GM12878 (cell line): ENCODE results near the gene SMYD5. TPM values are rescaled to one million over a fixed set of nuclear protein-coding genes. Genes with fewer than 3 reads are reported as not detected.

Source experiments
- ATAC-seq: fragments of 200-7000 bp; cut with Tn5 transposase; 3 replicates; pipeline ENCODE4 v1.9.1; 2020; ENCODE audit warnings: mild to moderate bottlenecking, moderate library complexity
- BruUV-seq: library from RNA; stranded (reverse); fragments of 400-500 nt; replicated peaks from 2 replicates; lab custom pipeline; 2021; lab: Mats Ljungman, UMichigan
- CTCF ChIA-PET: fragments of 300-600 bp; sonication (Branson Sonifier 250); formaldehyde crosslinking; extraction: SDS; loops from one replicate; lab custom pipeline; 2021; ENCODE audit warnings: inconsistent platforms; lab: Yijun Ruan, JAX
- POLR2A ChIA-PET: fragments of 350-600 bp; formaldehyde crosslinking; extraction: SDS; loops from one replicate; lab custom pipeline; 2021; ENCODE audit warnings: inconsistent platforms; lab: Charles Lee
- RAD21 ChIA-PET: fragments of 300-600 bp; sonication (Branson Sonifier 250); formaldehyde crosslinking; loops from one replicate; lab custom pipeline; 2023; ENCODE audit warnings: antibody characterized with exemption; ENCODE audit not compliant: unreplicated experiment; lab: Charles Lee
- SMC1A ChIA-PET: fragments of 300-600 bp; sonication (Branson Sonifier 250); formaldehyde crosslinking; loops from one replicate; lab custom pipeline; 2023; ENCODE audit not compliant: unreplicated experiment, uncharacterized antibody; lab: Charles Lee
- DNase-seq: peaks from one replicate; pipeline ENCODE4 v3.0.0-alpha.2; 2011; ENCODE audit warnings: low read depth, low spot score
- FAIRE-seq: peaks from 3 replicates; lab custom pipeline; 2011; peaks lifted over from hg19 to GRCh38; lab: Jason Lieb, UNC
- H2AFZ ChIP-seq: 2 replicates; pipeline ENCODE4 v1.6.0; 2011; ENCODE audit warnings: low read depth, low read length, control low read depth; ENCODE audit not compliant: control insufficient read depth
- H3K27ac ChIP-seq: 2 replicates; pipeline ENCODE4 v1.5.1; 2011; ENCODE audit warnings: control low read depth; ENCODE audit not compliant: control insufficient read depth, insufficient read depth
- H3K27me3 ChIP-seq, 2 experiments: replicated peaks in 1 of 2; 2 replicates each; pipeline versions ENCODE4 v1.6.0 to v1.6.1; 2011; ENCODE audit warnings: low read length in 1 of 2; ENCODE audit not compliant: control insufficient read depth in 2 of 2, insufficient read depth in 2 of 2
- H3K36me3 ChIP-seq, 2 experiments: 2 replicates each; pipeline ENCODE4 v1.5.1; 2011; ENCODE audit warnings: low read length in 1 of 2; ENCODE audit not compliant: control insufficient read depth in 2 of 2, insufficient read depth in 2 of 2
- H3K4me1 ChIP-seq: 2 replicates; pipeline ENCODE4 v1.6.1; 2011; ENCODE audit warnings: mild to moderate bottlenecking, low read length, moderate library complexity, mixed read lengths; ENCODE audit not compliant: control insufficient read depth, insufficient read depth
- H3K4me2 ChIP-seq: 2 replicates; pipeline ENCODE4 v1.6.0; 2011; ENCODE audit warnings: control low read depth; ENCODE audit not compliant: control insufficient read depth, insufficient read depth
- H3K4me3 ChIP-seq: fragments of 200-600 bp; sonication (generic); 2 replicates; pipeline ENCODE4 v1.5.1; 2016
- H3K79me2 ChIP-seq: 2 replicates; pipeline ENCODE4 v1.6.0; 2011; ENCODE audit warnings: low read length; ENCODE audit not compliant: control insufficient read depth, insufficient read depth
- H3K9ac ChIP-seq: 2 replicates; pipeline ENCODE4 v1.8.0; 2011; ENCODE audit warnings: low read length, control low read depth, mixed read lengths; ENCODE audit not compliant: control insufficient read depth, insufficient read depth
- H3K9me3 ChIP-seq: replicated peaks from 3 replicates; pipeline ENCODE4 v1.5.1; 2011; ENCODE audit warnings: mild to moderate bottlenecking, low read length; ENCODE audit not compliant: control insufficient read depth, insufficient read depth
- H4K20me1 ChIP-seq: 2 replicates; pipeline ENCODE4 v1.6.0; 2011; ENCODE audit not compliant: control insufficient read depth, insufficient read depth
- HSF1 ChIP-seq: fragments of 150-350 bp; IDR thresholded peaks from 2 replicates; pipeline ENCODE4 v1.6.1; 2014; ENCODE audit warnings: mild to moderate bottlenecking, low read depth, low read length
- KDM1A ChIP-seq: fragments of 200-600 bp; sonication (generic); IDR thresholded peaks from 2 replicates; pipeline ENCODE4 v1.6.1; 2016; ENCODE audit warnings: borderline replicate concordance
- NKRF ChIP-seq: fragments of 450-650 bp; conservative IDR thresholded peaks from 2 replicates; pipeline ENCODE4 v1.6.1; 2017; ENCODE audit warnings: mild to moderate bottlenecking, moderate library complexity
- NR2C1 ChIP-seq: fragments of 450-650 bp; IDR thresholded peaks from 2 replicates; pipeline ENCODE4 v1.6.1; 2017; ENCODE audit warnings: antibody characterized with exemption, mild to moderate bottlenecking, moderate library complexity
- RCOR1 ChIP-seq: conservative IDR thresholded peaks from 2 replicates; pipeline ENCODE4 v1.6.1; 2012; ENCODE audit warnings: low read depth, low read length, improper control_type of control experiment
- REST ChIP-seq: IDR thresholded peaks from 2 replicates; pipeline ENCODE4 v1.6.1; 2012; ENCODE audit warnings: mild to moderate bottlenecking, low read depth, low read length
- WGBS: methylation state at CpG from one replicate; pipeline ENCODE4 v1.1.6; 2016; ENCODE audit warnings: low lambda C conversion rate; ENCODE audit not compliant: insufficient replicate concordance, insufficient coverage; ENCODE audit errors: missing lambda C conversion rate; 5-methylcytosine and 5-hydroxymethylcytosine counted together
- in situ Hi-C: fragments of 300-500 bp; cut with MboI; formaldehyde crosslinking; loops from 9 replicates; pipeline ENCODE4 v1.14.3; 2018; ENCODE audit warnings: mixed read lengths
- intact Hi-C: fragments of 100-400 bp; cut with micrococcal nuclease; formaldehyde crosslinking; loops from one replicate; pipeline ENCODE4 v1.14.2; 2022; ENCODE audit not compliant: unreplicated experiment
- polyA plus RNA-seq, 11 experiments: library from polyadenylated mRNA; depleted of rRNA in 4 of 11; unstranded in 6 of 11; stranded (reverse) in 5 of 11; fragments of >200 nt; fragmentation: Nextera tagmentation in 4 of 11; fragmentation: Illumina TruSeq in 1 of 11; extraction: Ambion mirVana in 4 of 11; extraction: Trizol in 1 of 11; gene quantifications; 1 replicate in 1 of 11; 2 replicates in 10 of 11; pipeline versions ENCODE4 v1.2.1 to v1.2.3, GENCODE V29; 2011 to 2016; ENCODE audit warnings: inconsistent platforms in 2 of 11, missing spikeins in 2 of 11, low read depth in 1 of 11
- total RNA-seq, 4 experiments: library from RNA; depleted of rRNA in 3 of 4; stranded (reverse); fragments of >200 nt in 3 of 4; fragmentation: Illumina TruSeq in 1 of 4; extraction: Trizol in 1 of 4; gene quantifications; 2 replicates each; pipeline versions ENCODE4 v1.2.1 to v1.2.3, GENCODE V29; 2013 to 2021

The SMYD5 gene
- total and polyA plus RNA-seq, 10 of the 15 experiments (the other 5 are each of a cell fraction or from before 2014, with no cell fraction given): 6.1 to 35.3 (median 26.4) TPM

GRCh38 chr2:73243884-73244570, 30.0 kb downstream of the SMYD5 start:
- Histone ChIP-seq H3K36me3 (peaks cover 21 to 52% of the 10 kb centered on the region in 2 experiments), H2AFZ (no peak overlapping the region), H4K20me1 (no peaks in the 10 kb centered on the region; the same call in 1 of the 2 replicates), H3K79me2 (peaks cover 22% of the 10 kb centered on the region), H3K4me1 (no peaks in the 10 kb centered on the region), H3K4me3 (no peak overlapping the region), H3K27me3 (no peaks in the 10 kb centered on the region), H3K9me3 (no peaks in the 10 kb centered on the region), H3K9ac (no peak overlapping the region), H3K4me2 (no peak overlapping the region), H3K27ac (no peak overlapping the region)
- no TSS peak for BruUV-seq
- ChIA-PET CTCF (no interaction called here), POLR2A (interaction anchor here (1.4 kb wide), 1 partner anchor 9 kb away, joined by 4 read pairs; no protein-coding TSS in a partner anchor), RAD21 (interaction anchor here (1.2 kb wide), 1 partner anchor 11 kb away, joined by 4 read pairs; the partner anchor contains the start of genes CCT7 and PRADC1), SMC1A (interaction anchor here (0.8 to 2.3 kb wide), 4 partner anchors 9 to 46 kb away, joined by 3 to 8 read pairs (median 4); partner anchors contain the start of genes CCT7 and PRADC1)
- in situ Hi-C loops (no loop called here), intact Hi-C loops (no loop called here)
- TF ChIP-seq KDM1A: no peak
- no peak for TF ChIP-seq HSF1
- TF ChIP-seq NKRF: no peak
- TF ChIP-seq NR2C1: no peak
- TF ChIP-seq RCOR1: no peak
- TF ChIP-seq REST: no peak
- 69% methylated on average over 5 of the region's 5 CpGs for WGBS
- FAIRE-seq (no peak), DNase-seq (no peak), ATAC-seq (no peak)
